Vagina (tissue), 2 donors: ENCODE data around the gene NRG3.

Source experiments
- CTCF ChIP-seq, 3 experiments: fragments of 450-650 bp in 2 of 3; fragments of 200-600 bp in 1 of 3; sonication (generic) in 1 of 3; IDR thresholded peaks; one replicate each; pipeline ENCODE4 v1.5.1; 2017 to 2019; ENCODE audit warnings: antibody characterized with exemption in 3 of 3, mild to moderate bottlenecking in 2 of 3, moderate library complexity in 2 of 3
- POLR2A ChIP-seq, 2 donors: fragments of 450-650 bp; IDR thresholded peaks; one replicate each; pipeline ENCODE4 v1.6.1; 2017; ENCODE audit warnings: antibody characterized with exemption in 2 of 2, mild to moderate bottlenecking in 2 of 2, moderate library complexity in 2 of 2

GRCh38 chr10:81875467-81876252, 666 bp downstream of the NRG3 start:
- TF ChIP-seq CTCF (IDR thresholded peaks at IDR 0.05): no peak
- TF ChIP-seq POLR2A (IDR thresholded peaks at IDR 0.05): no peak
